ENCODE measurements around the gene TBC1D9B.

GRCh38 chr5:179954434-179954833 lies 46.7 kb upstream of the TBC1D9B start:
- no peak for TF ChIP-seq CTCF (conservative IDR thresholded peaks at IDR 0.05 in 1 of 2, IDR thresholded peaks at IDR 0.05 in 1 of 2; ENCODE audit: low read depth in 1 of 2, low read length in 2 of 2)
- no peak for TF ChIP-seq EZH2 (IDR thresholded peaks at IDR 0.05; ENCODE audit: low read length, missing control alignments)
